HL-60 (cell line): ENCODE measurements around the gene TRPM6.

ENCODE experiments used
- CTCF ChIP-seq: IDR thresholded peaks from one replicate; pipeline ENCODE4 v1.5.1; 2011; ENCODE audit warnings: low read length, control low read depth, inconsistent platforms; ENCODE audit not compliant: insufficient read depth
- GABPA ChIP-seq: IDR thresholded peaks from 2 replicates; pipeline ENCODE4 v1.6.1; 2012; ENCODE audit warnings: low read depth
- POLR2AphosphoS5 ChIP-seq: IDR thresholded peaks from 2 replicates; pipeline ENCODE4 v1.6.1; 2012; ENCODE audit warnings: low read depth

- TF ChIP-seq GABPA = no peak
- no peak for TF ChIP-seq CTCF
- TF ChIP-seq POLR2AphosphoS5 = no peak
These were observed 127.6 kb downstream of the TRPM6 start for GRCh38 chr9:74760031-74760700.
